ENCODE measurements around the gene C6orf118. TPM values are rescaled to one million over a fixed set of nuclear protein-coding genes. Genes with fewer than 3 reads are reported as not detected.

The C6orf118 gene
- total and polyA plus RNA-seq, 2 donors (not counting 3 experiments of a cell fraction or from before 2014, with no cell fraction given), result not detected

DNA sequence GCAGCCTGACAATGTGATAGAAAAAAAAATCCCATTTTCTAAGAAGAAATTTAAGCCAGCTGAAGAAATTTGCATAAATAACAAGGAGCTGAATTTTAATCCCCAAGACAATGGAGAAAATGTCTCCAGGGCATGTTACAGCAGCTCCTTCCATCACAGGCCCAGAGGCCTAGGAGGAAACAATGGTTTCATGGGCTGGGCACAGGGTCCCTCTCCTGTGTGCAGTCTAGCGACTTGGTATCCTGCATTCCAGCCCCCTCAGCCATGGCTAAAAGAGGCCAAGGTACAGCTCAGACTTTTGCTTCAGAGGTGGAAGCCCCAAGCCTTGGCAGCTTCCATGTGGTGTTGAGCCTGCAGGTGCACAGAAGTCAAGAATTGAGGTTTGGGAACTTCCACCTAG lies 73.1 kb downstream of the C6orf118 start:
- BruUV-seq (replicated peaks), result no TSS peak
- POLR2A ChIA-PET, result no interaction called here
- Histone ChIP-seq H3K79me2 (ENCODE audit: control insufficient read depth, insufficient read depth, low read length) (no peaks in the 10 kb centered on the region), H2AFZ (ENCODE audit: low read depth, low read length) (no peak overlapping the region), H3K27ac (ENCODE audit: insufficient read depth, low read depth, low read length) (no peak overlapping the region), H3K4me2 (ENCODE audit: insufficient read depth, low read length) (no peak overlapping the region), H3K9me3 (replicated peaks; ENCODE audit: control insufficient read depth, insufficient read depth, low read length) (peaks cover 2% of the 10 kb centered on the region), H3K9me1 (replicated peaks; ENCODE audit: control insufficient read depth, extremely low read depth, insufficient read depth, low read length) (no peaks in the 10 kb centered on the region), H3K36me3 (ENCODE audit: control insufficient read depth in 2 of 2, extremely low read depth in 1 of 2, insufficient read depth in 2 of 2, low read length in 2 of 2) (no peaks in the 10 kb centered on the region), H3K4me1 (ENCODE audit: control insufficient read depth, extremely low read depth, insufficient read depth, low read length) (no peaks in the 10 kb centered on the region), H4K20me1 (replicated peaks; ENCODE audit: control insufficient read depth, extremely low read depth, insufficient read depth, low read length) (no peaks in the 10 kb centered on the region), H3K9ac (replicated peaks; ENCODE audit: extremely low read depth, insufficient read depth, low read length) (no peak overlapping the region), H3K27me3 (ENCODE audit: control insufficient read depth in 2 of 2, insufficient read depth in 2 of 2, low read length in 2 of 2) (no peaks in the 10 kb centered on the region), H3K4me3 (replicated peaks in 1 of 3; ENCODE audit: insufficient read depth in 1 of 3, low read depth in 1 of 3, low read length in 3 of 3) (no peak overlapping the region)
- no peak for FAIRE-seq
- CTCF ChIA-PET, result no interaction called here
- DNase-seq (ENCODE audit: low read depth, low spot score), result no peak
- dilution Hi-C loops (cut with MboI; ENCODE audit: extremely low pct_ligation_motif_present, low sequenced_read_pairs), result no loop called here
- TF ChIP-seq JUN (IDR thresholded peaks at IDR 0.05; ENCODE audit: borderline replicate concordance, insufficient read depth, insufficient read length, low read depth), result no peak
- TF ChIP-seq FOS (IDR thresholded peaks at IDR 0.05; ENCODE audit: borderline replicate concordance, insufficient read depth, low read length), result no peak
- TF ChIP-seq, protein P1, sequence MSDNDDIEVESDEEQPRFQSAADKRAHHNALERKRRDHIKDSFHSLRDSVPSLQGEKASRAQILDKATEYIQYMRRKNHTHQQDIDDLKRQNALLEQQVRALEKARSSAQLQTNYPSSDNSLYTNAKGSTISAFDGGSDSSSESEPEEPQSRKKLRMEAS (IDR thresholded peaks at IDR 0.05; ENCODE audit: insufficient read depth, insufficient read length), result no peak
- TF ChIP-seq, protein P2, sequence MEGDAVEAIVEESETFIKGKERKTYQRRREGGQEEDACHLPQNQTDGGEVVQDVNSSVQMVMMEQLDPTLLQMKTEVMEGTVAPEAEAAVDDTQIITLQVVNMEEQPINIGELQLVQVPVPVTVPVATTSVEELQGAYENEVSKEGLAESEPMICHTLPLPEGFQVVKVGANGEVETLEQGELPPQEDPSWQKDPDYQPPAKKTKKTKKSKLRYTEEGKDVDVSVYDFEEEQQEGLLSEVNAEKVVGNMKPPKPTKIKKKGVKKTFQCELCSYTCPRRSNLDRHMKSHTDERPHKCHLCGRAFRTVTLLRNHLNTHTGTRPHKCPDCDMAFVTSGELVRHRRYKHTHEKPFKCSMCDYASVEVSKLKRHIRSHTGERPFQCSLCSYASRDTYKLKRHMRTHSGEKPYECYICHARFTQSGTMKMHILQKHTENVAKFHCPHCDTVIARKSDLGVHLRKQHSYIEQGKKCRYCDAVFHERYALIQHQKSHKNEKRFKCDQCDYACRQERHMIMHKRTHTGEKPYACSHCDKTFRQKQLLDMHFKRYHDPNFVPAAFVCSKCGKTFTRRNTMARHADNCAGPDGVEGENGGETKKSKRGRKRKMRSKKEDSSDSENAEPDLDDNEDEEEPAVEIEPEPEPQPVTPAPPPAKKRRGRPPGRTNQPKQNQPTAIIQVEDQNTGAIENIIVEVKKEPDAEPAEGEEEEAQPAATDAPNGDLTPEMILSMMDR (IDR thresholded peaks at IDR 0.05; ENCODE audit: extremely low read depth in 1 of 2, insufficient read depth in 1 of 2, low read depth in 1 of 2, low read length in 2 of 2), result no peak
- TF ChIP-seq MYC (IDR thresholded peaks at IDR 0.05; ENCODE audit: low read depth, low read length), result no peak
- TF ChIP-seq POLR2A (IDR thresholded peaks at IDR 0.05; ENCODE audit: low read depth, low read length), result no peak
- no peak for TF ChIP-seq GATA2 (IDR thresholded peaks at IDR 0.05; ENCODE audit: insufficient read depth, insufficient read length, low read depth, low read length)
- TF ChIP-seq POLR2AphosphoS5 (IDR thresholded peaks at IDR 0.05; ENCODE audit: insufficient read depth, low read depth, low read length), result no peak
- TF ChIP-seq EZH2 (IDR thresholded peaks at IDR 0.05; ENCODE audit: borderline replicate concordance, low read depth, low read length, severe bottlenecking), result no peak
- intact Hi-C loops (cut with micrococcal nuclease), result no loop called here

All from endothelial cell of umbilical vein (primary cell).